ENCODE results near the gene IGSF8. TPM values are rescaled to one million over a fixed set of nuclear protein-coding genes. Genes with fewer than 3 reads are reported as not detected.
"Not testable (repeated sequence)": the region's sequence is repeated elsewhere in the genome, so short reads cannot be mapped to it uniquely, and the experiment has no call there.

The IGSF8 gene
- total RNA-seq, 1 experiment from 2014 or later: 35.6 TPM

- TF ChIP-seq ATF3 (IDR thresholded peaks at IDR 0.05) (no peak), EZH2 (IDR thresholded peaks at IDR 0.05) (no peak), SP1 (IDR thresholded peaks at IDR 0.05; ENCODE audit: low read depth) (no peak), YY1 (IDR thresholded peaks at IDR 0.05; ENCODE audit: extremely low read depth, insufficient replicate concordance, low read depth, low read length) (no peak), ZNF274 (IDR thresholded peaks at IDR 0.05; ENCODE audit: low read depth, low read length) (no peak), ZBTB33 (IDR thresholded peaks at IDR 0.05; ENCODE audit: extremely low read depth, insufficient replicate concordance, low read length) (no peak), ELF1 (IDR thresholded peaks at IDR 0.05; ENCODE audit: borderline replicate concordance, low read depth) (no peak), CBX3 (IDR thresholded peaks at IDR 0.05; ENCODE audit: low read depth) (no peak), SRF (IDR thresholded peaks at IDR 0.05; ENCODE audit: low read depth) (no peak), SIN3A (IDR thresholded peaks at IDR 0.05; ENCODE audit: low read depth) (no peak), EGR1 (IDR thresholded peaks at IDR 0.05; ENCODE audit: low read depth) (no peak), ZFX (IDR thresholded peaks at IDR 0.05) (no peak), FOSL1 (IDR thresholded peaks at IDR 0.05; ENCODE audit: low read depth) (no peak), RAD21 (IDR thresholded peaks at IDR 0.05; ENCODE audit: low read depth) (no peak), JUND (IDR thresholded peaks at IDR 0.05) (no peak), EZH2phosphoT487 (IDR thresholded peaks at IDR 0.05; ENCODE audit: borderline replicate concordance) (no peak), TCF7L2 (IDR thresholded peaks at IDR 0.05; ENCODE audit: borderline replicate concordance, extremely low read depth, insufficient read depth, insufficient read length) (no peak), CEBPB (IDR thresholded peaks at IDR 0.05; ENCODE audit: low read depth) (no peak), REST (IDR thresholded peaks at IDR 0.05; ENCODE audit: low read depth) (no peak)
- no peaks in the 10 kb centered on the region for H4K20me1 ChIP-seq (ENCODE audit: insufficient read depth)
- H3K9ac ChIP-seq (ENCODE audit: low read length): no peak overlapping the region
- ATAC-seq (no peak), DNase-seq (ENCODE audit: low read depth, low spot score) (no peak)
- H3K4me1 ChIP-seq (ENCODE audit: control insufficient read depth in 1 of 2, insufficient read depth in 2 of 2, low read length in 2 of 2): peaks cover 4 to 6% of the 10 kb centered on the region in 2 experiments; a peak in 3 of 4 replicates
- H3K27me3 ChIP-seq (ENCODE audit: insufficient read depth, low read length): peaks cover 24% of the 10 kb centered on the region
- H3K79me2 ChIP-seq (ENCODE audit: insufficient read depth, low read length): no peaks in the 10 kb centered on the region
- H3K27ac ChIP-seq (ENCODE audit: low read depth, low read length): no peak overlapping the region
- H3K9me2 ChIP-seq (ENCODE audit: insufficient read depth): no peaks in the 10 kb centered on the region
- intact Hi-C loops (cut with micrococcal nuclease): no loop called here
- H2AFZ ChIP-seq (ENCODE audit: low read depth, low read length, poor library complexity, severe bottlenecking): no peak overlapping the region
- no peaks in the 10 kb centered on the region for H3K36me3 ChIP-seq (ENCODE audit: control insufficient read depth in 1 of 2, insufficient read depth in 2 of 2, low read length in 2 of 2)
- H3K4me3 ChIP-seq (replicated peaks in 1 of 2; ENCODE audit: low read depth in 1 of 2, low read length in 2 of 2): no peak overlapping the region
- ChIA-PET CTCF (no interaction called here), POLR2A (no interaction called here), RAD21 (ENCODE audit: low non-redundant PET in 1 of 2, low total read pairs in 2 of 2, uncharacterized antibody in 2 of 2, unreplicated experiment in 2 of 2) (no interaction called here)
- no peak overlapping the region for H3K4me2 ChIP-seq (ENCODE audit: low read length)
- H3K9me3 ChIP-seq (ENCODE audit: control insufficient read depth in 1 of 2, insufficient read depth in 1 of 2, low read depth in 1 of 2, low read length in 2 of 2): no peaks in the 10 kb centered on the region
- no TSS peak for BruUV-seq (replicated peaks)
These were observed 47.8 kb downstream of the IGSF8 start for GRCh38 chr1:160050619-160051018.

- H3K9ac ChIP-seq (ENCODE audit: low read length); H3K79me2 ChIP-seq (ENCODE audit: insufficient read depth, low read length); H2AFZ ChIP-seq (ENCODE audit: low read depth, low read length, poor library complexity, severe bottlenecking); H3K9me3 ChIP-seq (ENCODE audit: control insufficient read depth in 1 of 2, insufficient read depth in 1 of 2, low read depth in 1 of 2, low read length in 2 of 2); H4K20me1 ChIP-seq (ENCODE audit: insufficient read depth); H3K4me1 ChIP-seq (ENCODE audit: control insufficient read depth in 1 of 2, insufficient read depth in 2 of 2, low read length in 2 of 2); H3K9me2 ChIP-seq (ENCODE audit: insufficient read depth); DNase-seq (ENCODE audit: low read depth, low spot score); ATAC-seq; H3K4me2 ChIP-seq (ENCODE audit: low read length); RAD21 ChIA-PET (ENCODE audit: low non-redundant PET in 1 of 2, low total read pairs in 2 of 2, uncharacterized antibody in 2 of 2, unreplicated experiment in 2 of 2); H3K36me3 ChIP-seq (ENCODE audit: control insufficient read depth in 1 of 2, insufficient read depth in 2 of 2, low read length in 2 of 2); H3K27ac ChIP-seq (ENCODE audit: low read depth, low read length); BruUV-seq (replicated peaks); H3K4me3 ChIP-seq (replicated peaks in 1 of 2; ENCODE audit: low read depth in 1 of 2, low read length in 2 of 2); intact Hi-C loops (cut with micrococcal nuclease); POLR2A ChIA-PET: not testable (repeated sequence)
- H3K27me3 ChIP-seq (ENCODE audit: insufficient read depth, low read length): peaks cover 27% of the 10 kb centered on the region
- CTCF ChIA-PET: interaction anchor here (1.7 kb wide), 1 partner anchor 28 kb away, joined by 5 read pairs; no protein-coding TSS in a partner anchor
These were observed 48.2 kb downstream of the IGSF8 start for GRCh38 chr1:160050182-160050581.
